GM03348 (cell line): ENCODE measurements around the gene TTLL5.

Experiments
- DNase-seq: peaks from one replicate; pipeline ENCODE4 v3.0.0; 2012; ENCODE audit warnings: low spot score

TTLL5 gene

DNA sequence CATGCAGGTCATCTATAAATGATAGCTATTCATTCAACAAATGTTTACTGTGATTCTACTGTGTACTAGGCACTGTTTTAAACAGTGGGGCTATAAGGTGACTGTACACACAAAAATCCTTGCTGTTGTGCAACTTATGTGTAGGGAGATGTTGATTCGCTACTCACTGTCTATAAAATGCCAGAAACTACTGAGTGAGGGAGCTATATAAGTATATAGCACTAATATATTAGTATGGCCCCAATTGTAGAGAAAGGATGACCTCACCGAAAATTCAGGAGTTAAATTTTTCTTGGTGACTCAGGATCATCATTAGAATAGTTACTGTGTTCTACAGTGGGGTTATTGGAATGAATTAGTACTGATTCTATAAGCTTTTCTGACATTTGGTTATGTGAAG is 203.3 kb downstream of the TTLL5 start:
- DNase-seq: no peak

GRCh38 chr14:75865531-75865930 is 204.5 kb downstream of the TTLL5 start:
- no peak for DNase-seq

- no peak for DNase-seq
Observed at GRCh38 chr14:75866970-75867369, 205.9 kb downstream of the TTLL5 start.

- no peak for DNase-seq
Observed at GRCh38 chr14:75871181-75871880, 210.3 kb downstream of the TTLL5 start.

DNA sequence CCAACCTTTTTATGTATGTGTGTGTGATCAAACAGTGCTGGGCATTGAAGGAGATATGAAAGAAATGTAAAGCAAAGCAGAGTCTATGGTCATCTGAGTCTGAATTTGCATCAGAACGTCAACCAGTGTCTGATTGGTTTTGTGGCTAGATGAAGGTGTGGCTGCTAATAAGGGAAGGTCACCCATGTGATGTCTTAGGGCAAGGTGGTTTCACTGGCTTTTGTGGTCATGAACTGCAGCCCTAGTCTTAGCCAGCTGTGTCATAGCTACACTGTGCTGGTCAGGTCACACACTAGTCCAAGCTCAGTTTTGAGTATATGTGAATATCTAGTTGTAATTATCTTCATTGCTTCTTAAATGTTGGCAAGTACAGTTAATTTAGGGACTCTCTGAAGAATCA is 214.9 kb downstream of the TTLL5 start:
- DNase-seq: no peak

GRCh38 chr14:75876530-75876929 is 215.5 kb downstream of the TTLL5 start:
- no peak for DNase-seq

GRCh38 chr14:75877292-75877691 is 216.2 kb downstream of the TTLL5 start:
- peak; percentile 49 for DNase-seq

- no peak for DNase-seq
Observed at GRCh38 chr14:75877884-75878283, 216.8 kb downstream of the TTLL5 start.

GRCh38 chr14:75879031-75879430 is 218.0 kb downstream of the TTLL5 start:
- DNase-seq: peak; percentile 45

- DNase-seq: no peak
Observed at GRCh38 chr14:75880512-75880911, 219.5 kb downstream of the TTLL5 start.

- no peak for DNase-seq
Observed at GRCh38 chr14:75881994-75882393, 220.9 kb downstream of the TTLL5 start.

- peak; percentile 73 for DNase-seq
Observed at GRCh38 chr14:75884198-75884611, 223.2 kb downstream of the TTLL5 start.

- DNase-seq: peak; percentile 62
Observed at GRCh38 chr14:75885829-75886228, 224.8 kb downstream of the TTLL5 start.

DNA sequence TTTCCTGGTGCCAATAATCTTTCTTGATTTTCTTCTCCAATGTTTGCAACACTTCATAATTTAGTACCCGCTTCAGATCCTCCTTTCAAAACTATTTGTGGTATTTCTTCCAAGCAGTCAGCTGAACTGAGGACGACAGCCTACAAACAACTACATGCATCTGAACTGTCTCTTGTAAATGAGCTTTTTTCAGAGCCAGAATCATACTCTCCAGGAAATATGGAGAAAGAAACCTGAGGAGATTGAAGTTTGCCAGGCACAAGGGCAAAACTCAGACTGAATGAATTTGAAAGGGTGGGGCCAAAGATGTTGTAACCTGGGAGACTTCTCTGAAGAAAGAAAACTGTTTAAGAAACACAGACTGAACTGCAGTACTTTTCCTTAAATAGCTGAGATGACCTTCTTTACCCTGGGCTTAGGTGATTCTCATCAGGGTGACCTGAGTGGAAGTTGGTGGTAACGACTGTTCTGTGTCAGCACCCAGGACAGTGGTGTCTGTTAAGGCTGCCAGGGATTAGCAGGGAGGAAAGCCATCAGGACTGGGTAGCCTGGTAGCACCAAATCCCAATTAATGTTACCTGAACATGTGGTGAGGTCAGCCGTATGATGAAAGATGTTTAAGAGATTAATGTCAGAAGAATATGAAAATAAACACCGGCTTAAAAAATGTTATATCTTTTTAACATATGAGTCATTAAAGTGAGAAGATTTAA is 225.7 kb downstream of the TTLL5 start:
- peak; percentile 58 for DNase-seq

DNA sequence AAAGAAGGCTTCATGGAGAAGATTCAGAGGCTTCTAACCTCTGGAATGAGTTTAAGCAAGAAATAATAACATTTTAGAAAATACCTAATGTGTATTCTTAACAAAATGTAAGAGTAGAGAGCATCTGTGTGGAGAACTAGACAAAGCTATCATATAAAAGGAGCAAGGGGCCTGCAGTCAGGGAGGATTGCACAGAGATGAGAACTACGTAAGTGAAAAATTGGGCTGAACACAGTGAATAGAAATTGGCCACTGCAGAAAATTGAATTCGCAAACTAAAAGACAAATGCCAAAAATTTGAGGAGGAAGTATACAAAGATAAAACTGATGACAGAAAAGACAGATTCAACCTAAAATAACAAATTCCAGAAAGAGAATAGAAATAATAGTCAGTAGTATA is 227.9 kb downstream of the TTLL5 start:
- DNase-seq: no peak

DNA sequence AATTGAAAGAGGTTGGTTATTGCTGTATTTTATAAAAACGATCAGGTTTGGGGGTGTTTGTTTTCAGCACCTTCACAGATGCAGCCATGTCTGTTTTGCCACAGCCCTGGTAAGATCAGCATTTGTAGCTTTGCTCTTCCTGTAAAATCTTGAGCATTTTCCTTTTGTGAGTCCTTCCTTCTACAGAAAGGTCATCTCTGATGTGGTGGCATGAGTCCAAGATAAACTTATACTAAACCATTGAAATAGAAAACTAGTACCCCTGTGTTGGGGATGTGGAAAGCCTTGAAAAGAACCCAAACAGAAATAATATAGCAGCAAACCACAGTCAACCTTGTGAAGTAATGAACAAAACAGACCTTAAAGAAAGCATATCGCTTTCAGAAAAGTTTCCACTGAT is 235.3 kb downstream of the TTLL5 start:
- no peak for DNase-seq

DNA sequence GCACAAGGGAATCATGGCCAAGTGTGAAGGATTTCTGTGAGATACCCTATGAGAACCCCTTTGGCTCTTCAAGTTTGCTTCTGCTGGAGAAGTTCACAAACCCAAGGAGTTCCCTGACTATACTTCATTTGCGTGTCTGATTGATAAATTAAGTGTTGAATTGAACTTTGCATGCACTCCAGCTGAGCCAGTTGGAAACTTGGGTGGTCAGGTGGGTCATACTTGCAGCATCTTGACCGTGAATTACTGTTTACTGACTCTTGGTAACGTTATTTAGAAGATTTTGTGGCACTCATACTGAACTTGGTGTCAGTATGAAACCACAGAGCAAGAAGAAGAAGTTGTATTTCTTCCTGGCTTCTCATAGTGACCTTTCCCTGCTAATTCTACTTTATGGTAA is 243.3 kb downstream of the TTLL5 start:
- no peak for DNase-seq

- DNase-seq: no peak
Observed at GRCh38 chr14:75905147-75905904, 244.3 kb downstream of the TTLL5 start.

DNA sequence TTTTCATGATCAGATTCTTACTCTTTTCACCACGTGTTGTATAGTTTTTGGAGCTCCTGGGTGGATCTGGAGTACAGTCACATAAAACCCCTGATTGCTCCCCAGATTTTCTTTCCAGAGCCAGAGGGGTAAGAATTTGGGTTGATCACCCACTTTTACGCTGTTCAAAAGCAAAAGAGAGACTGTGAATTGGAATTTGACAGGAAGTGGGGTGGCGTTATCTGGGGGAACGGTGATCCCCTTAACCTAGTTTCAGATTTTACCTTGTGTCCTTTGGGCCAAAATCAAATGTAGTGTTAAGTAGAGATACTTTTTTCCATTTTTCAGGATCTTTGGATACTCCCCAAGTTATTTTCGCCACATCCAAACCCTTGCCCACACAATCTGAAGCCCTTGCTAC is 245.2 kb downstream of the TTLL5 start:
- no peak for DNase-seq

DNA sequence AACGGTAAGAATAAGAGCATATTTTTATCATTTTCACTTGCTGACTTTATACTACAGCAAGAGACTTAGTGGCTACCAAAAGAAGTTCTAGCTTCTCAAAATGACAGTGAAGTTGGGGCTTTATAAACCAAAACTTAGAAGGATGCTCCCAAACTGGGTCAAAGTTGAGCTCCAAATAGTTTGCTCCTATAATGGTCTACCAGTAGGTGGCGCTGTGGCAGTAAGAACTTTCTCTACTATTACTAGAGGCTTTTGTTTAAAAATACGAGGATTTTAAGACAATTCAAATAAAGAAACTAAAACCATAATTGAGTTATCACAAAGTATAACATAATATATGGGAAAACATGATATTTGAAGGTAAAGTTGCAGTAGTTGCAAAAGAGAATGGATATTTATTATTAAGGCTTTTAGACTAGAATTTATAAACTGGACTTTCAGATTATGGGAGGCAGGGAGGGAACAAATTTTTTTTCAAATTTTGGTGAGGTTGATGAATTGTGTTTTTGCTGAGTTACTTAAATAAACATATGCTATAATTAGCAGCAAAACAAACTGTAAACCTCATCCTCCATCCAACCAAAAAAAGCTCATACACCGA is 245.7 kb downstream of the TTLL5 start:
- DNase-seq: peak; percentile 66

- no peak for DNase-seq
Observed at GRCh38 chr14:75907756-75908359, 246.8 kb downstream of the TTLL5 start.

GRCh38 chr14:75909630-75910029 is 248.6 kb downstream of the TTLL5 start:
- DNase-seq: no peak
